GM12892 (cell line): ENCODE results near the gene STARD8.

ENCODE experiments used
- DNase-seq: peaks from one replicate; pipeline ENCODE4 v3.0.0; 2011; ENCODE audit not compliant: insufficient read length
- FAIRE-seq: peaks from 2 replicates; lab custom pipeline; 2011; peaks lifted over from hg19 to GRCh38; lab: Jason Lieb, UNC
- POLR2A ChIP-seq: IDR thresholded peaks from 2 replicates; pipeline ENCODE4 v1.6.1; 2011; ENCODE audit warnings: low read depth, low read length, control low read depth
- POLR2AphosphoS5 ChIP-seq: IDR thresholded peaks from 2 replicates; pipeline ENCODE4 v1.6.1; 2011; ENCODE audit warnings: low read depth, low read length, control low read depth
- TAF1 ChIP-seq: IDR thresholded peaks from 2 replicates; pipeline ENCODE4 v1.6.1; 2011; ENCODE audit warnings: low read depth, mild to moderate bottlenecking, control low read depth, low read length, borderline replicate concordance

STARD8 gene

GRCh38 chrX:68746988-68747387, 99.5 kb downstream of the STARD8 start:
- no peak for DNase-seq
- TF ChIP-seq TAF1 (no peak), POLR2AphosphoS5 (no peak), POLR2A (no peak)
- no peak for FAIRE-seq

- TF ChIP-seq POLR2AphosphoS5 = no peak
- TF ChIP-seq TAF1 = no peak
- no peak for TF ChIP-seq POLR2A
- FAIRE-seq (no peak), DNase-seq (no peak)
Measured at GRCh38 chrX:68748030-68748429, 100.6 kb downstream of the STARD8 start.

- DNase-seq (no peak), FAIRE-seq (no peak)
- no peak for TF ChIP-seq POLR2AphosphoS5
- no peak for TF ChIP-seq TAF1
- TF ChIP-seq POLR2A = no peak
Measured at GRCh38 chrX:68749426-68749825, 102.0 kb downstream of the STARD8 start.

- FAIRE-seq = no peak
- no peak for DNase-seq
- TF ChIP-seq TAF1 (no peak), POLR2A (no peak), POLR2AphosphoS5 (no peak)
Measured at GRCh38 chrX:68750316-68750715, 102.8 kb downstream of the STARD8 start.

GRCh38 chrX:68751372-68751771, 103.9 kb downstream of the STARD8 start:
- FAIRE-seq (no peak), DNase-seq (no peak)
- no peak for TF ChIP-seq TAF1
- no peak for TF ChIP-seq POLR2A
- TF ChIP-seq POLR2AphosphoS5 = no peak

- TF ChIP-seq POLR2AphosphoS5 (no peak), TAF1 (no peak), POLR2A (no peak)
- DNase-seq (no peak), FAIRE-seq (no peak)
Measured at GRCh38 chrX:68753218-68753617, 105.8 kb downstream of the STARD8 start.

- no peak for DNase-seq
- no peak for FAIRE-seq
- TF ChIP-seq TAF1 (no peak), POLR2AphosphoS5 (no peak), POLR2A (no peak)
Measured at GRCh38 chrX:68754406-68754805, 106.9 kb downstream of the STARD8 start.

- TF ChIP-seq POLR2A (no peak), POLR2AphosphoS5 (no peak), TAF1 (no peak)
- no peak for DNase-seq
- FAIRE-seq = no peak
Measured at GRCh38 chrX:68755616-68756125, 108.2 kb downstream of the STARD8 start.

- FAIRE-seq (no peak), DNase-seq (no peak)
- TF ChIP-seq POLR2AphosphoS5 (no peak), TAF1 (no peak), POLR2A (no peak)
Measured at GRCh38 chrX:68757331-68757730, 109.9 kb downstream of the STARD8 start.

- FAIRE-seq (no peak), DNase-seq (no peak)
- no peak for TF ChIP-seq TAF1
- no peak for TF ChIP-seq POLR2AphosphoS5
- no peak for TF ChIP-seq POLR2A
Measured at GRCh38 chrX:68757731-68758130, 110.3 kb downstream of the STARD8 start.

GRCh38 chrX:68758671-68759070, 111.2 kb downstream of the STARD8 start:
- TF ChIP-seq TAF1 (no peak), POLR2AphosphoS5 (no peak), POLR2A (no peak)

GRCh38 chrX:68761086-68761485, 113.6 kb downstream of the STARD8 start:
- FAIRE-seq (no peak), DNase-seq (no peak)
- TF ChIP-seq TAF1 (no peak), POLR2A (no peak), POLR2AphosphoS5 (no peak)

More at GRCh38 chrX:68758671-68759070, 111.2 kb downstream of the STARD8 start:
- DNase-seq (no peak), FAIRE-seq (no peak)
